ENCODE data around the gene QSOX2.

The QSOX2 gene

DNA sequence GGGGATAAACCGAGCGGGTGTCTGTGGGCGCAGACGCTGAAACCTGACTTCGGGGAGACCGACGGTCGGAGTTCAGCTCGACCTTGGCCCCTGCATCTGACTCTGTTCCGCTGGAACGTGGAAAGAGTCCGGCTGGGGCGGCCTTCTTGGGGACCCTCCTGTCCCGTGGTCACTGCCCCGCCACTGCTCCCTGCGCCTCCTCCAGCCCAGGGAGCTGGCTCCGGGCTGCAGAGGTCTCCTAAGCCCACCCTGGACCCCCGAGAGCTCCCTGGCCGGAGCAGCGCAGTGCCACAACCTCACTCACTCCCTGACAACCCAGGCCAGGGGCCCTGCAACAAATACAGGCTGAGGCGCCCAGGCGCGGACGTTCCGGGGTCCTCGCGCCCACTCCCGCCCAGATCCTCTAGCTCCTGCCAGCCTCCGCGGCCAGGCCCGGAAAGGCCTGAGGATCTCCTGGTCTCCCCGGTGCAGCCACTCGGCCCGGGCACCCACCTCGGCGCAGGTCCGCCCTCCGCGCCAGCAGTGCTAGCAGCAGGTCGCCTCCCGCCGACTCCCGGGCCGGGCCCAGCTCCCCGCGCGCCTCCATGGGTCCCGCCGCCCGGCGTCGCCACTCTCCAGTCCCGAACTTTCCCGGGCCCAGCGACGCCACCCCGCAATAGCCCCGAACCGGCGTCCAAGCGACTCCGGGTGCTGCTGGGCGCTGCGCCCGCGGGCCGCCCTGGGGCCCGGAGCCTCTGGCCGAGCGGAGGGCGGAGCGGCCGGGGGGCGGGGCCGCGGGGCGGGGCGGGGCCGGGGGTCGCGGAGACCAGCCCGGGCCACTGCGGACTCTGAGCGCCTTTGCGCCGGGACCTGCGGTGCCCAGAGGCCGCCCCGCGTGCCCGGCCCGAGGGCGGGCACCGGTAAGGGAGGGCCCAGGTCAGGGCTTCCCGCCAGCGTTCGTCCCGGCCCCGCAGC lies 42.9 kb downstream of the QSOX2 start:
- no peak overlapping the region for H3K4me3 ChIP-seq (ENCODE audit: low read length)
- no peak for TF ChIP-seq ZNF274 (IDR thresholded peaks at IDR 0.05; ENCODE audit: low read depth, low read length)

DNA sequence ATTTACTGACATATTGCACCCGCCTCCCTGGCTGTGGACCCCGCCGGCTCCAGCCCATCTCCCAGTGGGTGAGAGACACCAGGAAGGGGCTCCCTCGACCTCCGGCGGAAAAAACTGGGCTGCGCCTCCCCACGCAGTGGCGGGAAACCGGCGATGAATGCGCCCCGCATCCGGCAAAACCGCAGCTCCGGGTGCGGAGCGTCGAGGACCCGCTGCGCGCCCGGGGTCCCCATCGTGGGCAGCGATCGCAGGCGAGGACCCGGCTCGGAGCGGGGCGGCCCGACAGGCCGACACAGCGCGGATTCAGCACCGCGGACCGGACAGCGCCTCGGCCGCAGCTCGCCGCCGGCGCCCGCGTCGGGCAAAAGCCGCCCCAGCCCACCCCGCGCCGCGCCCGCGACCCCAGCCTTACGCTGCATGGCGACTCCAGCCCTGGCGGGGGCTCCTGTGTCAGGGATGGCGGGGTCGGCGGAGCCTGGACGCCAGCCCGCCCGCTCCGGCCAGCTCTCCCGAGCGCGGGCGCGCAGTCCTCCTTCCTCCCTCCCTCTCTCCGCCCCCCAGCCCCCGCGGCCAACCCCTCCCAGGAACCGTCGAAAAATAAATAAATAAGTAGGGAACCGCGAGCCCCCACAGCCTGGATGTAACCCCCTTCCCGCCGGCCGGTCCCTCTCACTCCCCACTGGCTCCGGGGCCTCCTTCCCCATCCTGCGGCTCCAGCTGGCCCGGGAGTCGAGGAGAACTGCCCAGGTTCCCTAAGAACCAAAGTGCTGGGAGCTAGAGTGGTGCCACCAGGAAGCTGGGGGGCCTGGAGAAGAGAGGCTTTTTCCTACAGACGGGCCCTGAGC lies 43.8 kb downstream of the QSOX2 start:
- TF ChIP-seq ZNF274 (IDR thresholded peaks at IDR 0.05; ENCODE audit: low read depth, low read length) = no peak
- no peak overlapping the region for H3K4me3 ChIP-seq (ENCODE audit: low read length)

DNA sequence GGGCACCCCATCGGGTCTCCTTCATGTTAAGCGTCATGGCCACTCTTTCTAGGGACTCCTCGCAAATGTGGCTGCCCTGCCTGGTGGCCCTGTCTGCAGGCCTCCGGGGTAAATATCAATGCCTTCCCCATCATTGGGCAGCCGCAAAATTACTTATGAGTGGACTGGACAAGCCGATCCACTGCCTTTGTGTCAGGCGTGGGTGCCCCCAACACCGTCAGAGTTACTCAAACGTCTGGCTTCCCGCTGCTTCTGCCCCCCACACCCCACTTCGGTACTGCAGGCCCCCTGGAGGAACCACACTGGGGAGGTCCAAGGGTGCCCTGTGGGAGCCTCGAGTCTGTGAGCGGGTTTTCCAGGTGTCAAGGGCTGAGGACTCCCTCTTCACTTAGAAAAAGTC lies 44.4 kb downstream of the QSOX2 start:
- no peak overlapping the region for H3K4me3 ChIP-seq (ENCODE audit: low read length)
- no peak for TF ChIP-seq ZNF274 (IDR thresholded peaks at IDR 0.05; ENCODE audit: low read depth, low read length)

DNA sequence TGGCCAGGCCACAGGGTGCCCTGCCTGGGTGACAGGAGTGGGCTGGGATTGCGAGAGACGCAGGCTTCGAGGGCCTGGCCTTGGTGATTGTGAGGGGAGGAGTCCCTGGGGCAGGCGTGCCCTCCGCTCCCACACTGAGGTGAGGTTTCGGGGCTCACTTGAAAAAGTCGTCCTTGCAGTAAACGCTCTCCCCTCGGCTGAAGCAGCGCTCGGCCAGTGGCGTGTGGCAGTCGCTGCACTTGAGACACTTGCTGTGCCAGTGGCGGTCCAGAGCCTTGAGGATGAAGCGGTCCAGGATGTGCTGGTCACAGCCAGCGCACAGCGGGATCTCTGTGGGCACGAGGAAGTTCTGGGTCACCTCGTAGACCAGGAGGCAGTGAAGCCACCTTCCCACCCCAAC lies 45.2 kb downstream of the QSOX2 start:
- no peak overlapping the region for H3K4me3 ChIP-seq (ENCODE audit: low read length)
- no peak for TF ChIP-seq ZNF274 (IDR thresholded peaks at IDR 0.05; ENCODE audit: low read depth, low read length)

DNA sequence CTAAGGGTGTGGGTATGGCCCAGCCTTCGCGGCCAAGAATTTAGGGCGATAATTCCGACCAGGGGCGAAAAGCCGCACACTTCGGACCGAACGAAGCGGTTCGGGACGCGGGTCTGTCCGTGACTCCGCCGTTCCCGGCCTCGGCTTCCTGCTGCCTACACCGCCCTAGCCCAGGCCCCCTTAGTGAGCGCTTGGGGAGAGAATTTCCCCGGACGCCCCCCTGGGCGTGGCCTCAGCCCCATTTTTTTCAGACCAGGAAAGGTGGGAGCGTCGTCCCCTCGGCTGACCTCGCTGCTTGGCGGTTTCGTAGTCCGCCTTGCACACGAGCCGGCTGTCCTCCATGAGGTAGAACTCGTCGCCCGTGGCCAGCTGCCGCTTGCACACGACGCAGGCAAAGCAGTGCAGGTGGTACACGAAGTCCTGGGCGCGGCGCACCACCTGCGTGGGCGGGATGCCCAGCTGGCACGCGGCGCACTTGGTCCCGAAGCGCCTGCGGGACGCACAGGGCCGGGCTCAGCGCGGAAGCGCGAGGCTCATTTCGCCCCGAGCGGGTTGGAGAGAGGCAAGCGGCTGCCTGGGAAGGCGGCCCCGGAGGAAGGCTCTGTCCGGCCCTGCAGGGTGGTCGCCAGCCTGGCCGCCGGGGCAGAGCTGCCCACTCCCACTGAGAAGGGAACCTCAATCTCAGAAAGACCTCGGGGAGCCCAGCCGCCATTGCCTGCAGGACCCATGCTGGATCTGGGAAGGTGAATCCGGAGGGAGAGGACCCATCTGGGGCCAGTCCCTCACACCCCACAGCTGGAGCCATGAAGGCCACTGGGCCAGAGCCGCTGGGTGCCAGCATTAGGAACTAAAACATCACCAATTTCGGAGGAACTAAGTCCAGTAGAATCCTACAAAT lies 46.0 kb downstream of the QSOX2 start:
- TF ChIP-seq ZNF274 (IDR thresholded peaks at IDR 0.05; ENCODE audit: low read depth, low read length) = no peak

DNA sequence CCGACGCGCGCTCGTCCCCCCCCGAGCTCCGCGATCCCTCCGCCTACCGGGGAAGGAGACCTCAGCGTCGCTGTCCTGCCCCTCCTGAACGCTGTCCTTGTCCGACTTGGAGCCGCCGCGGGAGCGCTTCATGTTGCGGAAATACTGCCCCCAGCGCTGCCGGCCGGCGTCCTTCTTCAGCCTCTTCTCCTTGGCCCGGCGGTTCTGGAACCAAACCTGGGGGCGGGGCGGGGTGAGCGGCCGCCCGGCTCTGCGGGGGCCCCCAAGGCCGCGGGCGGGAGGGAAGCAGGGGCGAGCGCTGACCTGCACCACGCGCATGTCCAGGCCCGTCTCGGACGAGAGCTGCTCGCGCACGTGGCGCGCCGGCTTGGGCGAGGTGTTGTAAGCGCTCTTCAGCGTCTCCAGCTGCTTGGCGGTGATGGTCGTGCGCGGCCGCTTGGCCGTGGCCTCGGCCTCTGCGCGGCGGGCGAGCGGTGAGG lies 47.0 kb downstream of the QSOX2 start:
- no peak for TF ChIP-seq ZNF274 (IDR thresholded peaks at IDR 0.05; ENCODE audit: low read depth, low read length)
- no peak overlapping the region for H3K4me3 ChIP-seq (ENCODE audit: low read length)

More for the DNA sequence above, 46.0 kb downstream of the QSOX2 start:
- H3K4me3 ChIP-seq (ENCODE audit: low read length) = no peak overlapping the region

DNA sequence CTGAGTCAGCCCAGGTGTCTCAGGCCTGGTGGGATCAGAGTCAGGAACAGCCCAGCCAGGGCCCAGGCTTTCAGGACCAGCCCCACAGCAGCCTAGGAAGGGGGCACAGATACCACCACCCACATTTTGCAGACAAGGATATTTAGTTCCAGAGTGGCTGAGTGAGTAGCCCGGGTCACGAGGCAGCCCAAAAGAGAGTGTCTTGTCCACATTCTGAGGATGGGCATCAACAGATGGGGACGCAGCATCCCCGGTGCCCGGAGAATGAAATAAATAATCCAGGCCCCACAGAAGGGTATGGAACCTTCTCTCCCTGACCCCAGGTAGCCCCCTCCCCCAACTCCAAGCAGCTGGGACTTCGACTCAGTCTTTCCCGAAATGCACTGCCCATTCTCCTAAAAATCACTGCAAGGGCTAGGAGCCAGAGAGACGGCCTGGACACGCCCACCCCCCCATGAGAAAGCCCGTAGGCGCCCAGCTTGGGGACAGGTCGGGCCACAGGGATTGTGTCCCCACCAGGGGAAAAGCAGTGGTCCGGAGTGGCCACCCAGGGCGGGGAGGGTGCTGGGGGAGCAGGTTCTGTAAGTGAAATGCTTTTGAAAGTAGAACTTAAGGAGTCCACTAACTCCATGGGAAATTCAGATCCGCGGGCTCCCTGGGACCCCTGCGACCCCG lies 47.5 kb downstream of the QSOX2 start:
- TF ChIP-seq ZNF274 (IDR thresholded peaks at IDR 0.05; ENCODE audit: low read depth, low read length) = no peak

DNA sequence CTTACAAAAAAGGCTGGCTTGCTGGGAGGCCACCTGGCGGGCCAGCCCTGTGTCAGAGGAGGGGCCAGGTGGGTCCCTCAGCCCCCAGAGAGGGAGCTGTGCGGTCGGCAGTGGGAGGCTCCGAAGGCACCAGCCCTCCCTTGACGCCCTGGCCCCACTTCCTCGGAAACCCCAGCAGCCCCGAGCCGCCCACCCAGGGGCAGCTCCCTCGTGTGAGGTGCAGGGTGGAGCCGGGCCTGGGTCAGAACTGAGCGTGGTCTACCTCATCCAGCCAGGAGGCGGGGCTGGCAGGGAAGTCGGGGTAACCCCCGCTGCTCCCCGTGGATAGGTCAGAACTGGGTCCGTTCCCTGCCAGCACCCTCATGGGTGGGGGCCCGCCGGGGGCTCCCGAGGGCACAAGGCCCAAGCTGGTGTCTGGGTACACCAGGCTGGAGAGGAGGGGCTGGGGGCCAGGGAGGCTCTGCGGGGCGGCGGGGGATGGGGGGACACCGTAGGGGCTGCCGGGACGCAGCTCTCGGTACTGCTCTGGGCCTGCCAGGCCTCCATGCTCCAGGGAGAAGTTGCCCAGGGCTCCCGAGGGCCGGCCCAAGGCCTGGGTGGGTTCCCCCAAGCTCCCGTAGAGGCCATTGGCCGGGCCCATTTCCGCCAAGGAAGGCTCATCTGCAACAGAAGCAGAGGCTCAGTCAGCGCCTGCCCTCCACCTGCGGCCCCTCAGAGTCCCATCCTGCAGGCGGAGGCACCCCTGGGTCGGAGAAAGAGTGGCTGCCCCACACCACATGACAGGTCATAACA lies 48.3 kb downstream of the QSOX2 start:
- TF ChIP-seq ZNF274 (IDR thresholded peaks at IDR 0.05; ENCODE audit: low read depth, low read length) = no peak
- no peak overlapping the region for H3K4me3 ChIP-seq (ENCODE audit: low read length)

More for the DNA sequence above, 47.5 kb downstream of the QSOX2 start:
- no peak overlapping the region for H3K4me3 ChIP-seq (ENCODE audit: low read length)

DNA sequence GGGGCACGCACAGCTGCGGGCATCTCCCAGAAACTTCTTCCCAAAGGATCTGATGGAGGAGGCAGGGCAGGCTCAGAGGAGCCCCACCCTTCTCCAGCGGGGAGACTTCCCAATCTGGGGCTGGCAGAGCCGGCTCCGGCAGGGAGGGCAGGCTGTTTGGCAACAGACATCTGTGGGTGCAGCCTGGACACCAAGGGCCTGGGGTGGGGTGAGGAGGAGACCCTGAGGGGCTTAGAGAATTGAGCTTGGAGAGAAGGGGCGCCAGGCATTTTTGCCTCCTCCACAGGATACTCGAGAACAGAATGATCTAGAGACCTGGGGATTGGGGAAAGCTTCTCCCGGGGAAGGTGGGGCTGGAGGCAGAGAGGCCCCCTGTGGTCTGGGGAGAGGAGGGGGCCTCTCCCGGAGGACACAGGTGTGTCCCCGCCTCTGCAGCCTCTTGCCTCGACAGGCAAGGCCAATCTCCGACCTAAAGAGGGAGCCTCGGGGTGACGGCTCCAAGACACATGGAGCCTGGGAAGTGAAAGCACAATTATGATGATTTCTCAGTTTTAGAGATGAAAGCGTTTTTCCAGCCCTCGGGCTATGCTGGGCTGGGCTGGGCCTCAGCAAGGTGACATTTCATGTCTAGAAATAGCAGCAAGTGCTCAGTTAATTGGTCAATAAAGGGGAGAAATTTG lies 49.1 kb downstream of the QSOX2 start:
- TF ChIP-seq ZNF274 (IDR thresholded peaks at IDR 0.05; ENCODE audit: low read depth, low read length) = no peak
- no peak overlapping the region for H3K4me3 ChIP-seq (ENCODE audit: low read length)

DNA sequence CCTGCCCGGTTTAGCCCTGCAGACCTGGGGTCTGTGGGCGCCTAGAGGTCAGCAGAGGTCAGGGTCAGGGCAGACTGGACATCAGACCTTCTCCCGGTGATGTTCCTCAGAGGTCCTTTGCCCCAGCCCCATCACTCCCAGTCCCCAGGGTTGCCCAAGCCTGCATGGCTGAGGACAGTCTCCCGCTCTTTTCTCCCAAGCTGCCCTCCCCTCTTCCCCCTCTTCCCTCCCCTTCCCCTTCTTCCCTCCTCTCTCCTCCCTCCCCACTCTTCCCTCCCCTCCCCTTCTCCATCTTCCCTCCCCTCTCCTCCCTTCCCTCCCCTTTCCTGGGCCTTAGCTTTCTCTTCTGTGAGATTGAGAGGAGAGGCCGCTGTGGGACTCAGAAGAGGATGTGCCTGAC lies 51.1 kb downstream of the QSOX2 start:
- no peak overlapping the region for H3K4me3 ChIP-seq (ENCODE audit: low read length)
- TF ChIP-seq ZNF274 (IDR thresholded peaks at IDR 0.05; ENCODE audit: low read depth, low read length) = no peak

DNA sequence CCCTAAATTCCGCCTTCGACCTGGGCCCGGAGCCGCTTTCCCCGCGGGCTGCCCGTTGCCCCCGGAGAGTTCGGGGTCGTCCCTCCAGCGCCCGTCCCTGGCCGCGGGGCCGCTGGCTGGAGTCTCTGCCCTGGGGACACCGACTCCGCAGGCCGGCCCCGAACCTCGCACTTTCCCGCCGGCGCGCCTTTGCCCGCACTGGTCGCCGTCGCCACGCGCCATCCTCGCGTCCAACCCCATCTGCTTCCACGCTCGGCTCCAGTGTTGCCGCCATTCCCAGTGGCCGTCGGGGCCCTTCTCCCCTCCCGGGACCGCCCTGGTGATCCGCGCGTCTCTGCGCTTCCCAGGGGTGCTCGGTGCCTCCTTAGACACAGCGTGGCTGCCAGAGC lies 51.7 kb downstream of the QSOX2 start:
- TF ChIP-seq ZNF274 (IDR thresholded peaks at IDR 0.05; ENCODE audit: low read depth, low read length) = no peak
- H3K4me3 ChIP-seq (ENCODE audit: low read length) = no peak overlapping the region

Measured in GM08714 (cell line).